ENCODE data around the gene HCN1. TPM values are rescaled to one million over a fixed set of nuclear protein-coding genes. Genes with fewer than 3 reads are reported as not detected.

Gene HCN1
- 1.7 and 2.5 TPM in 2 replicates for total RNA-seq (ENCODE audit: low replicate concordance)
- long read RNA-seq: 0 reads

- peaks cover 53% of the 10 kb centered on the region for H3K27me3 Mint-ChIP-seq
- DNase-seq (ENCODE audit: extremely low spot score, unreplicated experiment): peak; percentile 90
- H3K4me3 Mint-ChIP-seq: peak within 1 kb of the TSS; percentile 81
- peaks cover 10% of the 10 kb centered on the region for H3K4me1 Mint-ChIP-seq (ENCODE audit: unreplicated experiment)
- peak; percentile 89 for TF ChIP-seq CTCF (conservative IDR thresholded peaks at IDR 0.05)
- no peak within 1 kb of the TSS for H3K27ac Mint-ChIP-seq
- peaks cover 5% of the 10 kb centered on the region for H3K9me3 Mint-ChIP-seq
- no peaks in the 10 kb centered on the region for H3K36me3 Mint-ChIP-seq
These were observed at the start of gene HCN1 for GRCh38 chr5:45696206-45696836. TSS of gene HCN1 (minus strand) at chr5:45696380.

- Mint-ChIP-seq H3K9me3 (peaks cover 3% of the 10 kb centered on the region), H3K4me3 (no peak overlapping the region), H3K36me3 (no peaks in the 10 kb centered on the region), H3K27ac (no peak overlapping the region), H3K27me3 (no peaks in the 10 kb centered on the region), H3K4me1 (ENCODE audit: unreplicated experiment) (no peaks in the 10 kb centered on the region)
- no peak for DNase-seq (ENCODE audit: extremely low spot score, unreplicated experiment)
- no peak for TF ChIP-seq CTCF (conservative IDR thresholded peaks at IDR 0.05)
These were observed 44.9 kb upstream of the HCN1 start for GRCh38 chr5:45741110-45741509.

- H3K9me3 Mint-ChIP-seq: no peaks in the 10 kb centered on the region
- no peak for TF ChIP-seq CTCF (conservative IDR thresholded peaks at IDR 0.05)
- H3K27ac Mint-ChIP-seq: no peak overlapping the region
- no peaks in the 10 kb centered on the region for H3K4me1 Mint-ChIP-seq (ENCODE audit: unreplicated experiment)
- no peaks in the 10 kb centered on the region for H3K27me3 Mint-ChIP-seq
- no peaks in the 10 kb centered on the region for H3K36me3 Mint-ChIP-seq
- H3K4me3 Mint-ChIP-seq: no peak overlapping the region
- DNase-seq (ENCODE audit: extremely low spot score, unreplicated experiment): no peak
These were observed 41.0 kb upstream of the HCN1 start for GRCh38 chr5:45737153-45737552.

GRCh38 chr5:45725537-45725936 is 29.4 kb upstream of the HCN1 start:
- DNase-seq (ENCODE audit: extremely low spot score, unreplicated experiment): no peak
- Mint-ChIP-seq H3K4me1 (ENCODE audit: unreplicated experiment) (no peaks in the 10 kb centered on the region), H3K36me3 (no peaks in the 10 kb centered on the region), H3K9me3 (no peaks in the 10 kb centered on the region), H3K27me3 (no peaks in the 10 kb centered on the region), H3K4me3 (no peak overlapping the region), H3K27ac (no peak overlapping the region)
- no peak for TF ChIP-seq CTCF (conservative IDR thresholded peaks at IDR 0.05)

- Mint-ChIP-seq H3K9me3 (peaks cover 5% of the 10 kb centered on the region), H3K27ac (no peak overlapping the region)
- TF ChIP-seq CTCF (conservative IDR thresholded peaks at IDR 0.05): no peak
These were observed 1.0 kb upstream of the HCN1 start for GRCh38 chr5:45697201-45697600.

More at GRCh38 chr5:45697201-45697600, 1.0 kb upstream of the HCN1 start:
- no peak overlapping the region for H3K4me3 Mint-ChIP-seq
- no peaks in the 10 kb centered on the region for H3K36me3 Mint-ChIP-seq
- peaks cover 48% of the 10 kb centered on the region for H3K27me3 Mint-ChIP-seq
- no peak for DNase-seq (ENCODE audit: extremely low spot score, unreplicated experiment)
- peaks cover 10% of the 10 kb centered on the region for H3K4me1 Mint-ChIP-seq (ENCODE audit: unreplicated experiment)
